Measurements from ENCODE around the gene AGTRAP.

Gene AGTRAP

GRCh38 chr1:11800391-11800755 lies 64.4 kb downstream of the AGTRAP start:
- intact Hi-C loops (cut with DNase I; ENCODE audit: low total_unique reads), result loop anchor here (10.0 kb wide), 1 partner anchor 146 kb away; the partner anchor contains the start of genes FBXO2 and FBXO44
- Histone ChIP-seq H3K27me3 (no peaks in the 10 kb centered on the region), H3K9me3 (no peaks in the 10 kb centered on the region), H3K36me3 (peaks cover 23 to 46% (median 34%) of the 10 kb centered on the region in 3 donors), H3K27ac (peak overlapping the region in 1 of 2 donors; percentile 32), H3K4me3 (no peak overlapping the region), H3K4me1 (peaks cover 0 to 63% (median 36%) of the 10 kb centered on the region in 4 donors)
- TF ChIP-seq, protein P1, sequence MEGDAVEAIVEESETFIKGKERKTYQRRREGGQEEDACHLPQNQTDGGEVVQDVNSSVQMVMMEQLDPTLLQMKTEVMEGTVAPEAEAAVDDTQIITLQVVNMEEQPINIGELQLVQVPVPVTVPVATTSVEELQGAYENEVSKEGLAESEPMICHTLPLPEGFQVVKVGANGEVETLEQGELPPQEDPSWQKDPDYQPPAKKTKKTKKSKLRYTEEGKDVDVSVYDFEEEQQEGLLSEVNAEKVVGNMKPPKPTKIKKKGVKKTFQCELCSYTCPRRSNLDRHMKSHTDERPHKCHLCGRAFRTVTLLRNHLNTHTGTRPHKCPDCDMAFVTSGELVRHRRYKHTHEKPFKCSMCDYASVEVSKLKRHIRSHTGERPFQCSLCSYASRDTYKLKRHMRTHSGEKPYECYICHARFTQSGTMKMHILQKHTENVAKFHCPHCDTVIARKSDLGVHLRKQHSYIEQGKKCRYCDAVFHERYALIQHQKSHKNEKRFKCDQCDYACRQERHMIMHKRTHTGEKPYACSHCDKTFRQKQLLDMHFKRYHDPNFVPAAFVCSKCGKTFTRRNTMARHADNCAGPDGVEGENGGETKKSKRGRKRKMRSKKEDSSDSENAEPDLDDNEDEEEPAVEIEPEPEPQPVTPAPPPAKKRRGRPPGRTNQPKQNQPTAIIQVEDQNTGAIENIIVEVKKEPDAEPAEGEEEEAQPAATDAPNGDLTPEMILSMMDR (IDR thresholded peaks at IDR 0.05), result no peak
- no peak for DNase-seq

Measured in tibial artery (tissue), 4 donors.